Measurements from ENCODE around the gene CASP5. TPM values are rescaled to one million over a fixed set of nuclear protein-coding genes. Genes with fewer than 3 reads are reported as not detected.
A peak's percentile ranks its signal among the peaks of the same experiment; 100 is the strongest.
"Not testable (repeated sequence)": the region's sequence is repeated elsewhere in the genome, so short reads cannot be mapped to it uniquely, and the experiment has no call there.

Gene CASP5
- total RNA-seq, 1 donor from 2014 or later: not detected

- Mint-ChIP-seq H3K4me1 (peaks cover 6% of the 10 kb centered on the region), H3K36me3 (peaks cover 9% of the 10 kb centered on the region), H3K9me3 (peaks cover 16% of the 10 kb centered on the region), H3K27ac (peak within 1 kb of the TSS; percentile 70), H3K27me3 (ENCODE audit: low read depth) (no peaks in the 10 kb centered on the region), H3K4me3 (peak within 1 kb of the TSS; percentile 37)
- DNase-seq (ENCODE audit: low spot score in 2 of 2, unreplicated experiment in 2 of 2): no peak
- TF ChIP-seq CTCF (IDR thresholded peaks at IDR 0.05; ENCODE audit: unreplicated experiment): no peak
Measured at GRCh38 chr11:105034813-105035620, 12.0 kb upstream of the CASP5 start, which contains the start of gene CASP1. TSS of gene CASP1 (minus strand) at chr11:105035144. CDS start at chr11:105035113, 31 bp downstream.

- H3K9me3 Mint-ChIP-seq: peaks cover 16% of the 10 kb centered on the region
- H3K4me3 Mint-ChIP-seq; DNase-seq (ENCODE audit: low spot score in 2 of 2, unreplicated experiment in 2 of 2); H3K36me3 Mint-ChIP-seq; H3K4me1 Mint-ChIP-seq; H3K27ac Mint-ChIP-seq; H3K27me3 Mint-ChIP-seq (ENCODE audit: low read depth): not testable (repeated sequence)
Measured at GRCh38 chr11:105034388-105034787, 11.4 kb upstream of the CASP5 start.

GRCh38 chr11:105033781-105034180, 10.8 kb upstream of the CASP5 start:
- Mint-ChIP-seq H3K36me3 (peaks cover 9% of the 10 kb centered on the region), H3K9me3 (peaks cover 16% of the 10 kb centered on the region), H3K27ac (no peak overlapping the region), H3K27me3 (ENCODE audit: low read depth) (no peaks in the 10 kb centered on the region), H3K4me3 (no peak overlapping the region), H3K4me1 (peaks cover 6% of the 10 kb centered on the region)
- no peak for DNase-seq (ENCODE audit: low spot score in 2 of 2, unreplicated experiment in 2 of 2)
- TF ChIP-seq CTCF (IDR thresholded peaks at IDR 0.05; ENCODE audit: unreplicated experiment): no peak

- TF ChIP-seq CTCF (IDR thresholded peaks at IDR 0.05; ENCODE audit: unreplicated experiment): no peak
- peaks cover 6% of the 10 kb centered on the region for H3K4me1 Mint-ChIP-seq
- no peaks in the 10 kb centered on the region for H3K27me3 Mint-ChIP-seq (ENCODE audit: low read depth)
- peaks cover 15% of the 10 kb centered on the region for H3K9me3 Mint-ChIP-seq
- no peak overlapping the region for H3K4me3 Mint-ChIP-seq
- no peak overlapping the region for H3K27ac Mint-ChIP-seq
- no peak for DNase-seq (ENCODE audit: low spot score in 2 of 2, unreplicated experiment in 2 of 2)
- H3K36me3 Mint-ChIP-seq: peaks cover 9% of the 10 kb centered on the region
Measured at GRCh38 chr11:105033343-105033742, 10.4 kb upstream of the CASP5 start.

- H3K9me3 Mint-ChIP-seq: peaks cover 8% of the 10 kb centered on the region
- H3K4me1 Mint-ChIP-seq: peaks cover 11% of the 10 kb centered on the region
- no peak overlapping the region for H3K4me3 Mint-ChIP-seq
Measured at GRCh38 chr11:105032495-105032894, 9.5 kb upstream of the CASP5 start.

More at GRCh38 chr11:105032495-105032894, 9.5 kb upstream of the CASP5 start:
- peaks cover 5% of the 10 kb centered on the region for H3K36me3 Mint-ChIP-seq
- H3K27me3 Mint-ChIP-seq (ENCODE audit: low read depth): no peaks in the 10 kb centered on the region
- no peak for DNase-seq (ENCODE audit: low spot score in 2 of 2, unreplicated experiment in 2 of 2)
- H3K27ac Mint-ChIP-seq: no peak overlapping the region
- no peak for TF ChIP-seq CTCF (IDR thresholded peaks at IDR 0.05; ENCODE audit: unreplicated experiment)

Data from mesothelial cell of epicardium (in vitro differentiated cells).